Measurements from ENCODE around the gene EVA1C.
A peak's percentile ranks its signal among the peaks of the same experiment; 100 is the strongest.

Gene EVA1C

GRCh38 chr21:32391755-32392154, 20.8 kb upstream of the EVA1C start:
- peak overlapping the region; percentile 89 for H3K4me3 ChIP-seq (ENCODE audit: low read length)
- TF ChIP-seq, protein P1, sequence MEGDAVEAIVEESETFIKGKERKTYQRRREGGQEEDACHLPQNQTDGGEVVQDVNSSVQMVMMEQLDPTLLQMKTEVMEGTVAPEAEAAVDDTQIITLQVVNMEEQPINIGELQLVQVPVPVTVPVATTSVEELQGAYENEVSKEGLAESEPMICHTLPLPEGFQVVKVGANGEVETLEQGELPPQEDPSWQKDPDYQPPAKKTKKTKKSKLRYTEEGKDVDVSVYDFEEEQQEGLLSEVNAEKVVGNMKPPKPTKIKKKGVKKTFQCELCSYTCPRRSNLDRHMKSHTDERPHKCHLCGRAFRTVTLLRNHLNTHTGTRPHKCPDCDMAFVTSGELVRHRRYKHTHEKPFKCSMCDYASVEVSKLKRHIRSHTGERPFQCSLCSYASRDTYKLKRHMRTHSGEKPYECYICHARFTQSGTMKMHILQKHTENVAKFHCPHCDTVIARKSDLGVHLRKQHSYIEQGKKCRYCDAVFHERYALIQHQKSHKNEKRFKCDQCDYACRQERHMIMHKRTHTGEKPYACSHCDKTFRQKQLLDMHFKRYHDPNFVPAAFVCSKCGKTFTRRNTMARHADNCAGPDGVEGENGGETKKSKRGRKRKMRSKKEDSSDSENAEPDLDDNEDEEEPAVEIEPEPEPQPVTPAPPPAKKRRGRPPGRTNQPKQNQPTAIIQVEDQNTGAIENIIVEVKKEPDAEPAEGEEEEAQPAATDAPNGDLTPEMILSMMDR (conservative IDR thresholded peaks at IDR 0.05; ENCODE audit: low read depth, low read length): no peak
- no peak for DNase-seq (ENCODE audit: low read depth)

- no peak for DNase-seq (ENCODE audit: low read depth)
- H3K4me3 ChIP-seq (ENCODE audit: low read length): peak overlapping the region; percentile 89
- TF ChIP-seq, protein P1 (conservative IDR thresholded peaks at IDR 0.05; ENCODE audit: low read depth, low read length): no peak
Measured at GRCh38 chr21:32392299-32392879, 20.1 kb upstream of the EVA1C start.

- TF ChIP-seq, protein P1 (conservative IDR thresholded peaks at IDR 0.05; ENCODE audit: low read depth, low read length): no peak
- peak within 1 kb of the TSS; percentile 89 for H3K4me3 ChIP-seq (ENCODE audit: low read length)
- no peak for DNase-seq (ENCODE audit: low read depth)
Measured at GRCh38 chr21:32392880-32393676, 19.4 kb upstream of the EVA1C start, which contains the start of gene URB1. TSS of gene URB1 (minus strand) at chr21:32393012. CDS start at chr21:32392910, 102 bp downstream.

GRCh38 chr21:32393677-32394001, 18.9 kb upstream of the EVA1C start:
- no peak for DNase-seq (ENCODE audit: low read depth)
- H3K4me3 ChIP-seq (ENCODE audit: low read length): peak overlapping the region; percentile 89
- TF ChIP-seq, protein P1 (conservative IDR thresholded peaks at IDR 0.05; ENCODE audit: low read depth, low read length): no peak

DNA sequence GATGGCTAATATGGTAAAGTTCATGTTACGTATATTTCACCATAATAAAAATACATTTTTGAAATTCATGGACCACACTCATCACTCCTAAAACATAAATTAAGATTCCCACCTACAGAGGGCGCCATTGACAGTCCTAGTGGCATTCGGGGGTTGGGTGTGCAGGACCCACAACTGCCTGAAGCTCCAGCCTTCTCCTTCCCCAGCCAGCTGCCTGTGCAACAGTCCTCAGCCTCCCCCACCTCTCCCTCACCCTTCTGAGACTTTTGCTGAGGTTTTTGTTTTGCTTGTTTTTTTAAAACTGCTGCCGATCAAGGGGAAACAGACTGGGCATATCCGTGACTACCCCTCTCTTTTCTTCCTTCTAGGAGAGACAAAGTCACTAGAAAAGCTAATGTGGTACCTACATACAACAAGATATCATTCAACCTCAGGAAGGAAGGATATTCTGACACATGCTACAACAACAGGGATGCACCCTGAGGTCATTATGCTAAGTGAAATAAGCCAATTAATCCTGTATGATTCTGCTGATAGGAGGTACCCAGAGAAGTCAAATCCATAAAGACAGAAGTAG, 9.2 kb upstream of the EVA1C start:
- DNase-seq (ENCODE audit: low read depth): no peak
- H3K4me3 ChIP-seq (ENCODE audit: low read length): no peak overlapping the region
- TF ChIP-seq, protein P1 (conservative IDR thresholded peaks at IDR 0.05; ENCODE audit: low read depth, low read length): peak; percentile 68

- no peak overlapping the region for H3K4me3 ChIP-seq (ENCODE audit: low read length)
- TF ChIP-seq, protein P1 (conservative IDR thresholded peaks at IDR 0.05; ENCODE audit: low read depth, low read length): no peak
- no peak for DNase-seq (ENCODE audit: low read depth)
Measured at GRCh38 chr21:32406405-32406804, 6.1 kb upstream of the EVA1C start.
